ENCODE data around the gene HOXD4. TPM values are rescaled to one million over a fixed set of nuclear protein-coding genes. Genes with fewer than 3 reads are reported as not detected.

HOXD4 gene
- total RNA-seq, 1 donor from 2014 or later, result not detected

- Mint-ChIP-seq H3K27ac (ENCODE audit: unreplicated experiment) (no peak overlapping the region), H3K4me1 (ENCODE audit: low read depth) (peaks cover 17% of the 10 kb centered on the region), H3K27me3 (ENCODE audit: low read depth) (peaks cover 73% of the 10 kb centered on the region), H3K9me3 (ENCODE audit: low read depth) (peaks cover 10% of the 10 kb centered on the region), H3K36me3 (ENCODE audit: low read depth) (peaks cover 2% of the 10 kb centered on the region), H3K4me3 (ENCODE audit: unreplicated experiment) (peak overlapping the region; percentile 25)
- TF ChIP-seq CTCF (IDR thresholded peaks at IDR 0.05), result no peak
- no peak for DNase-seq (ENCODE audit: low spot score)
Observed at GRCh38 chr2:176189681-176190641, 38.6 kb downstream of the HOXD4 start.

- no peak overlapping the region for H3K27ac Mint-ChIP-seq (ENCODE audit: unreplicated experiment)
- H3K36me3 Mint-ChIP-seq (ENCODE audit: low read depth), result no peaks in the 10 kb centered on the region
- TF ChIP-seq CTCF (IDR thresholded peaks at IDR 0.05), result no peak
- H3K4me3 Mint-ChIP-seq (ENCODE audit: unreplicated experiment), result no peak overlapping the region
- DNase-seq (ENCODE audit: low spot score), result no peak
- H3K4me1 Mint-ChIP-seq (ENCODE audit: low read depth), result peaks cover 17% of the 10 kb centered on the region
- H3K9me3 Mint-ChIP-seq (ENCODE audit: low read depth), result peaks cover 2% of the 10 kb centered on the region
- H3K27me3 Mint-ChIP-seq (ENCODE audit: low read depth), result peaks cover 67% of the 10 kb centered on the region
Observed at GRCh38 chr2:176192351-176192750, 41.0 kb downstream of the HOXD4 start.

- Mint-ChIP-seq H3K36me3 (ENCODE audit: low read depth) (no peaks in the 10 kb centered on the region), H3K4me3 (ENCODE audit: unreplicated experiment) (no peak overlapping the region), H3K4me1 (ENCODE audit: low read depth) (peaks cover 10% of the 10 kb centered on the region), H3K27ac (ENCODE audit: unreplicated experiment) (no peak overlapping the region), H3K27me3 (ENCODE audit: low read depth) (peaks cover 66% of the 10 kb centered on the region), H3K9me3 (ENCODE audit: low read depth) (no peaks in the 10 kb centered on the region)
- no peak for TF ChIP-seq CTCF (IDR thresholded peaks at IDR 0.05)
- no peak for DNase-seq (ENCODE audit: low spot score)
Observed at GRCh38 chr2:176193048-176193447, 41.7 kb downstream of the HOXD4 start.

- no peaks in the 10 kb centered on the region for H3K36me3 Mint-ChIP-seq (ENCODE audit: low read depth)
- no peak for TF ChIP-seq CTCF (IDR thresholded peaks at IDR 0.05)
- no peaks in the 10 kb centered on the region for H3K4me1 Mint-ChIP-seq (ENCODE audit: low read depth)
- H3K4me3 Mint-ChIP-seq (ENCODE audit: unreplicated experiment), result no peak overlapping the region
- peaks cover 35% of the 10 kb centered on the region for H3K27me3 Mint-ChIP-seq (ENCODE audit: low read depth)
- H3K27ac Mint-ChIP-seq (ENCODE audit: unreplicated experiment), result no peak overlapping the region
- H3K9me3 Mint-ChIP-seq (ENCODE audit: low read depth), result no peaks in the 10 kb centered on the region
- no peak for DNase-seq (ENCODE audit: low spot score)
Observed at GRCh38 chr2:176199902-176200301, 48.6 kb downstream of the HOXD4 start.

GRCh38 chr2:176200971-176201370 lies 49.6 kb downstream of the HOXD4 start:
- Mint-ChIP-seq H3K36me3 (ENCODE audit: low read depth) (no peaks in the 10 kb centered on the region), H3K27ac (ENCODE audit: unreplicated experiment) (no peak overlapping the region), H3K4me3 (ENCODE audit: unreplicated experiment) (no peak overlapping the region), H3K9me3 (ENCODE audit: low read depth) (no peaks in the 10 kb centered on the region), H3K4me1 (ENCODE audit: low read depth) (no peaks in the 10 kb centered on the region), H3K27me3 (ENCODE audit: low read depth) (peaks cover 33% of the 10 kb centered on the region)
- DNase-seq (ENCODE audit: low spot score), result peak; percentile 93
- no peak for TF ChIP-seq CTCF (IDR thresholded peaks at IDR 0.05)
